NCI-H1694 (cell line): ENCODE data around the gene NUB1.
A peak's percentile ranks its signal among the peaks of the same experiment; 100 is the strongest.

Experiments
- DNase-seq: peaks from one replicate; lab custom pipeline; 2025; lab: John Stamatoyannopoulos, UW

Gene NUB1

GRCh38 chr7:151314401-151314800 lies 27.2 kb upstream of the NUB1 start:
- no peak for DNase-seq

GRCh38 chr7:151315038-151315655 lies 26.5 kb upstream of the NUB1 start:
- DNase-seq: peak; percentile 77

- no peak for DNase-seq
These were observed 24.7 kb upstream of the NUB1 start for GRCh38 chr7:151316896-151317295.

GRCh38 chr7:151317936-151318335 lies 23.7 kb upstream of the NUB1 start:
- no peak for DNase-seq

- no peak for DNase-seq
These were observed 22.4 kb upstream of the NUB1 start for GRCh38 chr7:151319189-151319588.

GRCh38 chr7:151320263-151320845 lies 21.3 kb upstream of the NUB1 start:
- no peak for DNase-seq

GRCh38 chr7:151321341-151321740 lies 20.3 kb upstream of the NUB1 start:
- no peak for DNase-seq

GRCh38 chr7:151322906-151323305 lies 18.7 kb upstream of the NUB1 start:
- DNase-seq: no peak

- no peak for DNase-seq
These were observed 14.6 kb upstream of the NUB1 start for GRCh38 chr7:151327022-151327421.

GRCh38 chr7:151327659-151328058 lies 14.0 kb upstream of the NUB1 start:
- DNase-seq: no peak

GRCh38 chr7:151330181-151330580 lies 11.4 kb upstream of the NUB1 start:
- DNase-seq: no peak

- no peak for DNase-seq
These were observed 11.0 kb upstream of the NUB1 start for GRCh38 chr7:151330661-151331060.

GRCh38 chr7:151334628-151335027 lies 7.0 kb upstream of the NUB1 start:
- no peak for DNase-seq

GRCh38 chr7:151336027-151336708 lies 5.4 kb upstream of the NUB1 start:
- DNase-seq: no peak

GRCh38 chr7:151337346-151337745 lies 4.3 kb upstream of the NUB1 start:
- no peak for DNase-seq

GRCh38 chr7:151338809-151339208 lies 2.8 kb upstream of the NUB1 start:
- DNase-seq: no peak

- DNase-seq: no peak
These were observed 1.8 kb upstream of the NUB1 start for GRCh38 chr7:151339651-151340382.

GRCh38 chr7:151340794-151341356 lies 737 bp upstream of the NUB1 start:
- no peak for DNase-seq

- DNase-seq: no peak
These were observed 562 bp downstream of the NUB1 start for GRCh38 chr7:151342102-151342646.

GRCh38 chr7:151342811-151343210 lies 1.2 kb downstream of the NUB1 start:
- DNase-seq: no peak

GRCh38 chr7:151343516-151343915 lies 1.9 kb downstream of the NUB1 start:
- DNase-seq: no peak
